Measurements from ENCODE around the gene SKAP1.
"Not testable (repeated sequence)": the region's sequence is repeated elsewhere in the genome, so short reads cannot be mapped to it uniquely, and the experiment has no call there.

SKAP1 gene

GRCh38 chr17:48455791-48456190, 25.8 kb upstream of the SKAP1 start:
- H3K27ac Mint-ChIP-seq: no peak overlapping the region
- no peak for TF ChIP-seq CTCF (IDR thresholded peaks at IDR 0.05)
- H3K4me1 Mint-ChIP-seq: peaks cover 20% of the 10 kb centered on the region
- peaks cover 32% of the 10 kb centered on the region for H3K9me3 Mint-ChIP-seq
- H3K36me3 Mint-ChIP-seq (ENCODE audit: low read depth): no peaks in the 10 kb centered on the region
- no peak overlapping the region for H3K4me3 Mint-ChIP-seq
- no peak for DNase-seq
- H3K27me3 Mint-ChIP-seq (ENCODE audit: low read depth, poor library complexity): peaks cover 41% of the 10 kb centered on the region

- H3K27me3 Mint-ChIP-seq (ENCODE audit: low read depth, poor library complexity): peaks cover 36% of the 10 kb centered on the region
- no peak for TF ChIP-seq CTCF (IDR thresholded peaks at IDR 0.05)
- no peak overlapping the region for H3K27ac Mint-ChIP-seq
- peaks cover 32% of the 10 kb centered on the region for H3K9me3 Mint-ChIP-seq
- H3K36me3 Mint-ChIP-seq (ENCODE audit: low read depth): no peaks in the 10 kb centered on the region
- no peak for DNase-seq
- no peak overlapping the region for H3K4me3 Mint-ChIP-seq
- H3K4me1 Mint-ChIP-seq: peaks cover 20% of the 10 kb centered on the region
These were observed 23.4 kb upstream of the SKAP1 start for GRCh38 chr17:48453447-48453846.

- H3K27me3 Mint-ChIP-seq (ENCODE audit: low read depth, poor library complexity): peaks cover 27% of the 10 kb centered on the region
- no peaks in the 10 kb centered on the region for H3K36me3 Mint-ChIP-seq (ENCODE audit: low read depth)
- peaks cover 7% of the 10 kb centered on the region for H3K4me1 Mint-ChIP-seq
- H3K9me3 Mint-ChIP-seq: peaks cover 30% of the 10 kb centered on the region
- TF ChIP-seq CTCF (IDR thresholded peaks at IDR 0.05): no peak
- no peak overlapping the region for H3K27ac Mint-ChIP-seq
- no peak overlapping the region for H3K4me3 Mint-ChIP-seq
- DNase-seq: no peak
These were observed 21.5 kb upstream of the SKAP1 start for GRCh38 chr17:48451489-48451888.

DNA sequence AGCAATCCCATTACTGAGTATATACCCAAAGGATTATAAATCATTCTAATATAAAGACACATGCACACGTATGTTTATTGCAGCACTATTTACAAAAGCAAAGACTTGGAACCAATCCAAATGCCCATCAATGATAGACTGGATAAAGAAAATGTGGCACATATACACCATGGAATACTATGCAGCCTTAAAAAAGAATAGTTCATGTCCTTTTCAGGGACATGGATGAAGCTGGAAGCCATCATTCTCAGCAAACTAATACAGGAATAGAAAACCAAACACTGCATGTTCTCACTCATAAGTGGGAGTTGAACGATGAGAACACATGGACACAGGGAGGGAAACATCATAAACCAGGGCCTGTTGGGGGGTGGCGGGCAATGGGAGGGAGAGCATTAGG, 19.3 kb upstream of the SKAP1 start:
- not testable (repeated sequence) for H3K36me3 Mint-ChIP-seq (ENCODE audit: low read depth); H3K4me3 Mint-ChIP-seq; H3K27ac Mint-ChIP-seq; DNase-seq
- H3K27me3 Mint-ChIP-seq (ENCODE audit: low read depth, poor library complexity): peaks cover 12% of the 10 kb centered on the region
- H3K4me1 Mint-ChIP-seq: peaks cover 23% of the 10 kb centered on the region
- H3K9me3 Mint-ChIP-seq: peaks cover 10% of the 10 kb centered on the region

GRCh38 chr17:48445248-48445620, 15.2 kb upstream of the SKAP1 start:
- Mint-ChIP-seq H3K36me3 (ENCODE audit: low read depth) (no peaks in the 10 kb centered on the region), H3K4me3 (no peak overlapping the region), H3K27ac (no peak overlapping the region), H3K27me3 (ENCODE audit: low read depth, poor library complexity) (peaks cover 5% of the 10 kb centered on the region), H3K4me1 (peaks cover 40% of the 10 kb centered on the region), H3K9me3 (no peaks in the 10 kb centered on the region)
- no peak for DNase-seq
- TF ChIP-seq CTCF (IDR thresholded peaks at IDR 0.05): no peak

GRCh38 chr17:48444516-48445247, 14.7 kb upstream of the SKAP1 start:
- H3K36me3 Mint-ChIP-seq (ENCODE audit: low read depth): no peaks in the 10 kb centered on the region
- TF ChIP-seq CTCF (IDR thresholded peaks at IDR 0.05): no peak
- no peaks in the 10 kb centered on the region for H3K9me3 Mint-ChIP-seq
- peaks cover 46% of the 10 kb centered on the region for H3K4me1 Mint-ChIP-seq
- no peak overlapping the region for H3K4me3 Mint-ChIP-seq
- DNase-seq: no peak
- peak overlapping the region; percentile 53 for H3K27ac Mint-ChIP-seq
- H3K27me3 Mint-ChIP-seq (ENCODE audit: low read depth, poor library complexity): peaks cover 1% of the 10 kb centered on the region

Data from nephron progenitor cell (in vitro differentiated cells).